ENCODE measurements around the gene CFTR.

CFTR gene

DNA sequence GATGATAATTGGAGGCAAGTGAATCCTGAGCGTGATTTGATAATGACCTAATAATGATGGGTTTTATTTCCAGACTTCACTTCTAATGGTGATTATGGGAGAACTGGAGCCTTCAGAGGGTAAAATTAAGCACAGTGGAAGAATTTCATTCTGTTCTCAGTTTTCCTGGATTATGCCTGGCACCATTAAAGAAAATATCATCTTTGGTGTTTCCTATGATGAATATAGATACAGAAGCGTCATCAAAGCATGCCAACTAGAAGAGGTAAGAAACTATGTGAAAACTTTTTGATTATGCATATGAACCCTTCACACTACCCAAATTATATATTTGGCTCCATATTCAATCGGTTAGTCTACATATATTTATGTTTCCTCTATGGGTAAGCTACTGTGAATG, 79.6 kb downstream of the CFTR start:
- no peak overlapping the region for H3K4me3 ChIP-seq (ENCODE audit: low read length)
- TF ChIP-seq, protein P1, sequence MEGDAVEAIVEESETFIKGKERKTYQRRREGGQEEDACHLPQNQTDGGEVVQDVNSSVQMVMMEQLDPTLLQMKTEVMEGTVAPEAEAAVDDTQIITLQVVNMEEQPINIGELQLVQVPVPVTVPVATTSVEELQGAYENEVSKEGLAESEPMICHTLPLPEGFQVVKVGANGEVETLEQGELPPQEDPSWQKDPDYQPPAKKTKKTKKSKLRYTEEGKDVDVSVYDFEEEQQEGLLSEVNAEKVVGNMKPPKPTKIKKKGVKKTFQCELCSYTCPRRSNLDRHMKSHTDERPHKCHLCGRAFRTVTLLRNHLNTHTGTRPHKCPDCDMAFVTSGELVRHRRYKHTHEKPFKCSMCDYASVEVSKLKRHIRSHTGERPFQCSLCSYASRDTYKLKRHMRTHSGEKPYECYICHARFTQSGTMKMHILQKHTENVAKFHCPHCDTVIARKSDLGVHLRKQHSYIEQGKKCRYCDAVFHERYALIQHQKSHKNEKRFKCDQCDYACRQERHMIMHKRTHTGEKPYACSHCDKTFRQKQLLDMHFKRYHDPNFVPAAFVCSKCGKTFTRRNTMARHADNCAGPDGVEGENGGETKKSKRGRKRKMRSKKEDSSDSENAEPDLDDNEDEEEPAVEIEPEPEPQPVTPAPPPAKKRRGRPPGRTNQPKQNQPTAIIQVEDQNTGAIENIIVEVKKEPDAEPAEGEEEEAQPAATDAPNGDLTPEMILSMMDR (conservative IDR thresholded peaks at IDR 0.05; ENCODE audit: low read length) = no peak
- DNase-seq (ENCODE audit: low read depth) = no peak

DNA sequence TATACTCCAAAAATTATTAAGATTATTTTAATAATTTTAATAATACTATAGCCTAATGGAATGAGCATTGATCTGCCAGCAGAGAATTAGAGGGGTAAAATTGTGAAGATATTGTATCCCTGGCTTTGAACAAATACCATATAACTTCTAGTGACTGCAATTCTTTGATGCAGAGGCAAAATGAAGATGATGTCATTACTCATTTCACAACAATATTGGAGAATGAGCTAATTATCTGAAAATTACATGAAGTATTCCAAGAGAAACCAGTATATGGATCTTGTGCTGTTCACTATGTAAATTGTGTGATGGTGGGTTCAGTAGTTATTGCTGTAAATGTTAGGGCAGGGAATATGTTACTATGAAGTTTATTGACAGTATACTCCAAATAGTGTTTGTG, 80.2 kb downstream of the CFTR start:
- no peak overlapping the region for H3K4me3 ChIP-seq (ENCODE audit: low read length)
- TF ChIP-seq, protein P1 (conservative IDR thresholded peaks at IDR 0.05; ENCODE audit: low read length) = no peak
- DNase-seq (ENCODE audit: low read depth) = no peak

DNA sequence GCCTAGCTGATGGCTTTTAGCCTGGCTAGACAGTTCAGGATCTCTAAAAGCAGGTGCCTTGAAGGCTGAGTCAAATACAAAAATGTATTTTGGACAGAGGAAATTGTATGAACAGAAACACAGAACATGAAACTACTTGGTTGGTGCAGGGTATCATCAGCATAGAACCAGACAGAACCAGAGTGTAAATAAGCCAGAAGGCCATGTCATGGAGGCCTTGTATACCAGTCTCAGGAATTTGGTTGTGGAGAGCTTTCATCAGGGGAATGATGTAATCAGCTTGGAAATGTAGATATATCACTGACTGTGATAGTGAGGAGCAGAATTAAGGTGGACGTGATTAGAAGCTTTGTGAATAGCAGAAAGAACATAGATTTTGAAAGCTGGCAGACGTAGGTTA, 82.9 kb downstream of the CFTR start:
- TF ChIP-seq, protein P1 (conservative IDR thresholded peaks at IDR 0.05; ENCODE audit: low read length) = no peak
- H3K4me3 ChIP-seq (ENCODE audit: low read length) = no peak overlapping the region
- no peak for DNase-seq (ENCODE audit: low read depth)

DNA sequence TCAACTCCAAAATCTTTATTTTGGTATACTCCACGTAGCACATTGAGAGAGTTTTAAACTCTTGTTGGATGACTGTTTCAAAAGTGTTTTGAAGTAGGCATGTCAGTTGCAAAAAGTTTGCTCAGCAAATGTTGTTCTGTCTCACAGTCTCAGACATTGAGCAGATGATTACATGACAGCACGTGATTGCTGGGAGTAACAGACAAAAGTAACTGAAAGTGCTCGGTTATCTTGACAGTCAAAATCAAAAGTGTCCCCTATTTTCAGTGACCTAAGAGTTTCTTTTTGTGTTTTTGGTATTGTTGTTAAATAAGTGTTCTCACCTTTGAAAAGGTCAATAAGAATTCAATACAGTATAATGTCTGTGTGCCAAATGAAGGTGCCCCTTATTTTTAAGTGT, 84.3 kb downstream of the CFTR start:
- TF ChIP-seq, protein P1 (conservative IDR thresholded peaks at IDR 0.05; ENCODE audit: low read length) = no peak
- DNase-seq (ENCODE audit: low read depth) = no peak
- H3K4me3 ChIP-seq (ENCODE audit: low read length) = no peak overlapping the region

DNA sequence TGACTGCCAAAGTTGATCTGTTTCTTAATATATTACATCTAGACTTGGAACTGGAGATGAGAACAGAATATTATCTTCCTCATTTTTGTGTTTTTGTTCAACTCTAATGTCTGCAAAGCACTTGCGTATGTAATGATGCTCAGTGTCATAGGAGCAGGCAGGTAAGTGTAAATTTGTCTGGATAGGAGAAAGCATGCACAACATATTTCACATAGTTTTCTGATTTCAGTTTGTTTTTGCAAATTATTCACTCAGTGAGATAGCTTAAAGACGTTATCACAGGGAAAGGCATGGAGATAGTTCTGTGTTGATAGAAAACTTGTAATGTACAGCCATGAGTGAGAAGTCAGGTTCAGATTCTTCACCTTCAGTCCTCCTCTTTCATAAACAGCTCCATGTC, 84.8 kb downstream of the CFTR start:
- TF ChIP-seq, protein P1 (conservative IDR thresholded peaks at IDR 0.05; ENCODE audit: low read length) = no peak
- no peak for DNase-seq (ENCODE audit: low read depth)
- H3K4me3 ChIP-seq (ENCODE audit: low read length) = no peak overlapping the region

DNA sequence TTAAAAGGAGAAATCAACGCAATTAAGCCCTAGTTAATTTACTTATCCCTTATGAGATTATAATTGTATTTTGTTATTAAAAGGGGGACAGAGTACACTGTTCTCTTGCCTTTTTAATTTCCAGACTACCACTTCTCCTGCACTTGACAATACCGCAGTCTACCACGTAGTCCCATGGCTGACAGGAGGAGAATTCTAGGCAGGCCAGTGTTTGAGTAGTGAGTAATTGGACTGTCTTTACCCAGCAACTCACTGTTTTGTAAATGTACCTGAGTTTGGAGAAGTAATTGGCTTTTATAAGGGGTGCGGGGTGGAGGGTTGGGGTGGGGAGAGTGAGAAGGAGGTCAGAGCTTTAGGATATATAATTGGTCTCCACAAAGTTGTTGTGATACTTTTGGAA, 85.4 kb downstream of the CFTR start:
- H3K4me3 ChIP-seq (ENCODE audit: low read length) = no peak overlapping the region
- DNase-seq (ENCODE audit: low read depth) = no peak

DNA sequence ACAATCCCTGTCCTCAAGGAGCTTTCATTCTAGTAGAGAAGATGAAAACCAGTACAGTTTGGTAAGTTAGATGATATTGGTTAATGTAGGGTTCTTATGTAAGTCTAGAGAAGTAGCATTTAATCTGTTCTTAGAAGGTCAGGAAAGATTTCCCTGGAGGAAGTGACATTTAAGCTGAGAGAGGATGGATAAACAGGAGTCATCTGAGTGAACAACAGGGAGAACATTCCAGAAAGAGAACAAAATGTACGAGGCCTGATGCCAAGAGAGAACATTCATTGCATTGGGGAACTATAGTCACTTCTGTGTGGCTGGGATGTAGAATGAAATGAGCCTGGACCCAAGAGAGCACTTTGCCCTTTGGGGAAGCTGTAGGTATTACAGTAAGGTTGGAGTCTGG, 88.0 kb downstream of the CFTR start:
- DNase-seq (ENCODE audit: low read depth) = no peak
- TF ChIP-seq, protein P1 (conservative IDR thresholded peaks at IDR 0.05; ENCODE audit: low read length) = no peak

More for the DNA sequence above, 85.4 kb downstream of the CFTR start:
- TF ChIP-seq, protein P1 (conservative IDR thresholded peaks at IDR 0.05; ENCODE audit: low read length) = no peak

More for the DNA sequence above, 88.0 kb downstream of the CFTR start:
- H3K4me3 ChIP-seq (ENCODE audit: low read length) = no peak overlapping the region
